Keratinocyte (primary cell): ENCODE measurements around the gene IDH3A. TPM values are rescaled to one million over a fixed set of nuclear protein-coding genes. Genes with fewer than 3 reads are reported as not detected.

Source experiments
- DNase-seq: peaks from one replicate; pipeline ENCODE4 v3.0.0-alpha.2; 2011; ENCODE audit warnings: low read depth, missing footprints, low spot score
- FAIRE-seq: peaks from 2 replicates; lab custom pipeline; 2011; peaks lifted over from hg19 to GRCh38; lab: Jason Lieb, UNC
- H2AFZ ChIP-seq: 2 replicates; pipeline ENCODE4 v1.6.0; 2012; ENCODE audit warnings: low read length, control low read depth, inconsistent platforms; ENCODE audit not compliant: control insufficient read depth
- H3K27ac ChIP-seq: 2 replicates; pipeline ENCODE4 v1.5.1; 2011; ENCODE audit warnings: low read length; ENCODE audit not compliant: control insufficient read depth, insufficient read depth
- H3K27me3 ChIP-seq: 3 replicates; pipeline ENCODE4 v1.6.0; 2011; ENCODE audit warnings: low read length; ENCODE audit not compliant: control insufficient read depth, insufficient read depth; ENCODE audit errors: extremely low read depth
- H3K36me3 ChIP-seq, 2 experiments: 2 replicates in 1 of 2; 3 replicates in 1 of 2; pipeline ENCODE4 v1.5.1; 2011; ENCODE audit warnings: low read length in 2 of 2, mild to moderate bottlenecking in 1 of 2; ENCODE audit not compliant: control insufficient read depth in 2 of 2, insufficient read depth in 2 of 2; ENCODE audit errors: extremely low read depth in 1 of 2
- H3K4me1 ChIP-seq: 3 replicates; pipeline ENCODE4 v1.5.1; 2011; ENCODE audit warnings: low read length; ENCODE audit not compliant: control insufficient read depth, insufficient read depth; ENCODE audit errors: extremely low read depth
- H3K4me2 ChIP-seq: 3 replicates; pipeline ENCODE4 v1.6.0; 2011; ENCODE audit warnings: low read depth, low read length; ENCODE audit not compliant: control insufficient read depth, insufficient read depth; ENCODE audit errors: extremely low read depth
- H3K4me3 ChIP-seq, 3 experiments: fragments of 200-600 bp in 1 of 3; sonication (generic) in 1 of 3; 2 replicates in 2 of 3; 3 replicates in 1 of 3; pipeline ENCODE4 v1.5.1; 2011 to 2016; ENCODE audit warnings: low read length in 3 of 3, mild to moderate bottlenecking in 3 of 3, control low read depth in 2 of 3, inconsistent platforms in 1 of 3, low read depth in 1 of 3, mixed read lengths in 1 of 3, mixed run types in 1 of 3, moderate library complexity in 1 of 3; ENCODE audit not compliant: control insufficient read depth in 2 of 3, insufficient read depth in 2 of 3; ENCODE audit errors: extremely low read depth in 1 of 3
- H3K79me2 ChIP-seq: 2 replicates; pipeline ENCODE4 v1.6.0; 2012; ENCODE audit warnings: low read length; ENCODE audit not compliant: control insufficient read depth, insufficient read depth
- H3K9ac ChIP-seq: 3 replicates; pipeline ENCODE4 v1.6.0; 2011; ENCODE audit warnings: low read length; ENCODE audit not compliant: control insufficient read depth, insufficient read depth; ENCODE audit errors: extremely low read depth
- H3K9me1 ChIP-seq: 3 replicates; pipeline ENCODE4 v1.6.0; 2011; ENCODE audit warnings: low read length; ENCODE audit not compliant: control insufficient read depth, insufficient read depth; ENCODE audit errors: extremely low read depth
- H3K9me3 ChIP-seq: 2 replicates; pipeline ENCODE4 v1.5.1; 2012; ENCODE audit warnings: low read depth, low read length; ENCODE audit not compliant: control insufficient read depth
- H4K20me1 ChIP-seq: 3 replicates; pipeline ENCODE4 v1.6.0; 2011; ENCODE audit warnings: low read length; ENCODE audit not compliant: control insufficient read depth, insufficient read depth; ENCODE audit errors: extremely low read depth
- CTCF ChIP-seq, 3 experiments: IDR thresholded peaks in 1 of 3; conservative IDR thresholded peaks in 1 of 3; optimal IDR thresholded peaks in 1 of 3; 2 replicates in 2 of 3; 3 replicates in 1 of 3; pipeline versions ENCODE3 to v1.5.1; 2011; ENCODE audit warnings: low read length in 3 of 3, mild to moderate bottlenecking in 3 of 3, moderate library complexity in 2 of 3, control low read depth in 1 of 3, inconsistent platforms in 1 of 3; ENCODE audit not compliant: insufficient read depth in 2 of 3; ENCODE audit errors: extremely low read depth in 1 of 3
- EZH2 ChIP-seq: IDR thresholded peaks from one replicate; pipeline ENCODE4 v1.6.1; 2012; ENCODE audit warnings: inconsistent platforms, mild to moderate bottlenecking, low read length, moderate library complexity
- dilution Hi-C: fragments of 300-500 bp; cut with MboI; formaldehyde crosslinking; loops from one replicate; pipeline ENCODE4 v1.7.0; 2020; ENCODE audit warnings: low sequenced_read_pairs; ENCODE audit not compliant: extremely low pct_ligation_motif_present
- polyA plus RNA-seq, 5 experiments: library from polyadenylated mRNA; depleted of rRNA in 3 of 5; stranded (reverse) in 3 of 5; stranded (forward) in 1 of 5; unstranded in 1 of 5; fragments of >200 nt; gene quantifications; 1 replicate in 1 of 5; 2 replicates in 3 of 5; 3 replicates in 1 of 5; pipeline versions ENCODE4 v1.2.1 to v1.2.3, GENCODE V29; 2011 to 2012; ENCODE audit warnings: missing spikeins in 2 of 5, low read depth in 1 of 5, low replicate concordance in 1 of 5

Gene IDH3A
- polyA plus RNA-seq, 1 donor (not counting 4 experiments of a cell fraction or from before 2014, with no cell fraction given): 118 TPM

DNA sequence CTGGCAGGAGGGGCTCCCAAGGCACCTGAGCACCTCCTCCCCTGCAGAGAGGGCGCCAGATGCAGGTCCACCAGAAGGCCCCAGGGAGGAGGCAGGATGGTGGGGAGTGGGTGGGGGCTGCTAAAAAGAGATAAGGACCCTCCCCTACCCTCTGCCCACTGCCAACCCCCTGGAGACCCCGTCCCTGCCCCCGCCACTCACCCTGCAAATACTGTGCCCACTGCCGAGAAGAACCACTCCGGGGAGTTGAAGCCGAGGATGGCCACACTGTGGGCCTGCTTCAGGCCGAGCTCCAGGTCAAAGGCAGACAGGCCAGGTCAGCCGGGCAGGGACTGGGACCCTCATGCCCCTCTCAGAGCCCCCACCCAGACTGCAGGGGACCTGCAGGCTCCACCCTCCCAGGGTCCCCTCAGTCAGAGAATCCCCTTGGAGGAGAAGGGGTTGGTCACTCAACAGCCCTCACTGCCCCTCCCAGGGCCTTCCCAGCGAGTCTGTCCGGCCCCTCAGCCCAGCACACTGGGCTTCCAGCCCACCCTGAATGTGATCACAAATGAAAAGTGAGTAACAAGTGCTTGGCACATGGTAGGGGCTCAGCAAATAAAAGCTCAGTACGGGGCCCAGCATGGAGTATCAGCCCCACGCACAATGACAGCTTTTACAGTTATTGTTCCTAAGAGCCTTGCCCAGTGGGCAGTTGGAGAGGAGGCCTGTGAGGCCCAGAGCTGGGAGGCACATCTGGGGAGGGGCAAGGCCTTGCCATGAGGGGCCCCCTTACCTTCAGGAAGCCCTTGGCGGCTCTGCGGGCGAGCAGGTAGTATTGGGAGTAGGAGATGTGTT lies 44.8 kb downstream of the IDH3A start:
- H3K9ac ChIP-seq: no peak overlapping the region
- FAIRE-seq (no peak), DNase-seq (no peak)
- no peaks in the 10 kb centered on the region for H3K36me3 ChIP-seq
- peaks cover 8% of the 10 kb centered on the region for H3K27me3 ChIP-seq
- no peak overlapping the region for H3K4me3 ChIP-seq
- dilution Hi-C loops: no loop called here
- H4K20me1 ChIP-seq: no peaks in the 10 kb centered on the region
- H3K27ac ChIP-seq: no peak overlapping the region
- no peaks in the 10 kb centered on the region for H3K79me2 ChIP-seq
- H3K4me2 ChIP-seq: no peak overlapping the region
- TF ChIP-seq EZH2: no peak
- no peak for TF ChIP-seq CTCF (optimal IDR thresholded peaks at IDR 0.05 in 1 of 3, IDR thresholded peaks at IDR 0.05 in 1 of 3, conservative IDR thresholded peaks at IDR 0.05 in 1 of 3; ENCODE audit: extremely low read depth in 1 of 3, insufficient read depth in 2 of 3, low read length in 3 of 3)
- H3K4me1 ChIP-seq: no peaks in the 10 kb centered on the region
- no peaks in the 10 kb centered on the region for H3K9me3 ChIP-seq
- H3K9me1 ChIP-seq: no peaks in the 10 kb centered on the region
- no peak overlapping the region for H2AFZ ChIP-seq

DNA sequence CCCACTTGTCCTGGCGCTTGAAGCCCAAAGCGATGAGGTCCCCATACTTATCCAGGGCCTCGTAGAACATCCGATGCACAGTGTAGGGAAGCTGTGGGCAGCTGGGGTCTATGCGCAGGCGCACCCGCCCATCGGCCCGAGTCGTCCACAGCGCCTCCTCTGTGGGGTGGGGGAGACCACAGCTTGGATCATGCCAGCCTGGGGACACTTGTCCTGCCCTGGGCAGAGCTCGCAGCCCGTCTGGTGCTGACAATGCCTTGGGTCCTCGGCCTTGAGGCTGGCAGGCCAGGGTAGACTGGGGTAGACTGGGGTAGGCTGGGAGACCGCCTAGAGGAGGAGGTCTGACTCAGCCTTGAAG lies 45.4 kb downstream of the IDH3A start:
- no peak overlapping the region for H3K27ac ChIP-seq
- dilution Hi-C loops: no loop called here
- no peak overlapping the region for H2AFZ ChIP-seq
- H3K4me1 ChIP-seq: no peaks in the 10 kb centered on the region
- H3K27me3 ChIP-seq: peaks cover 8% of the 10 kb centered on the region
- FAIRE-seq (no peak), DNase-seq (no peak)
- no peaks in the 10 kb centered on the region for H3K36me3 ChIP-seq
- no peaks in the 10 kb centered on the region for H3K9me1 ChIP-seq
- H3K9me3 ChIP-seq: no peaks in the 10 kb centered on the region
- H3K9ac ChIP-seq: no peak overlapping the region
- no peaks in the 10 kb centered on the region for H3K79me2 ChIP-seq
- no peak overlapping the region for H3K4me3 ChIP-seq
- TF ChIP-seq CTCF (optimal IDR thresholded peaks at IDR 0.05 in 1 of 3, IDR thresholded peaks at IDR 0.05 in 1 of 3, conservative IDR thresholded peaks at IDR 0.05 in 1 of 3; ENCODE audit: extremely low read depth in 1 of 3, insufficient read depth in 2 of 3, low read length in 3 of 3) (no peak), EZH2 (no peak)
- no peaks in the 10 kb centered on the region for H4K20me1 ChIP-seq
- no peak overlapping the region for H3K4me2 ChIP-seq
